NCI-H748 (cell line): Measurements from ENCODE around the gene TAS2R60.

Source experiments
- DNase-seq: peaks from one replicate; lab custom pipeline; 2025; ENCODE audit not compliant: unreplicated experiment; lab: John Stamatoyannopoulos, UW

Gene TAS2R60

DNA sequence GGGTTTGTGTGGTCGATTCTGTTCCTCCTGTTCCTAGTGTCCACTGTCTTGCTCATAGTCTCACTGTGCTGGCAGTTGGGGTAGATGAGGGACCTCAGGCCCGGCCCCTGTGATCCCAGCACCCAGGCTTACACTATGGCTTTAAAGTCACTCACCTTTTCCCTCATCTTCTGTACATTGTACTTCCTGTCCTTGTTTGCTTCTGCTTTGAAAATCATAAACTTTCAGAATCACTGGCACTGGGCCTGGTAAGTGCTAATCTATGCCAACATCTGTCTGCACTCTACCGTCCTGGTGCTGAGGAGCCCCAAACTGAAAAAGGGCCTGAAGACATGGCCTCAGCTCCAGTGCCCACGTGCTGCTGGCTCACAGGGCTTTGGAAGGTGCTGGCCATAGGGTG lies 5.7 kb upstream of the TAS2R60 start:
- no peak for DNase-seq

DNA sequence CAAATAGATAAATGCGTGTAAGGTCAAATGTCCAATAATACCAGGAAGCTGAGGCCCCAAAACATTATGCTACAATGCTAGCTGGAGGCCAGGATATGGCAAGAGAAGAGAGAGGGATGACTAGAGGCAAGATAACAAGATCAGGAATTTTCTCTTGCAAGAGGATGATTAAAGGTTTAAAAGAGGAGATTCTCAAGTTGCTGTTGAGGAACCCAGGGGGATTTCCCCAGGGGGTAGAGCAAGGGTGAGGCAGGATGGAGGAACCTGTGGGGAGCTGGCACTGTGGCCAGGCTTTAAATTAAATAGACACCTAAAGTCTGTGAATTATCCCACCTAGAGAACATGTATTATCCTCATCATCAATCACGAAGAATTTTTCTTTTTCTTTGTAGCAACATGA lies 3.4 kb upstream of the TAS2R60 start:
- DNase-seq, result no peak

DNA sequence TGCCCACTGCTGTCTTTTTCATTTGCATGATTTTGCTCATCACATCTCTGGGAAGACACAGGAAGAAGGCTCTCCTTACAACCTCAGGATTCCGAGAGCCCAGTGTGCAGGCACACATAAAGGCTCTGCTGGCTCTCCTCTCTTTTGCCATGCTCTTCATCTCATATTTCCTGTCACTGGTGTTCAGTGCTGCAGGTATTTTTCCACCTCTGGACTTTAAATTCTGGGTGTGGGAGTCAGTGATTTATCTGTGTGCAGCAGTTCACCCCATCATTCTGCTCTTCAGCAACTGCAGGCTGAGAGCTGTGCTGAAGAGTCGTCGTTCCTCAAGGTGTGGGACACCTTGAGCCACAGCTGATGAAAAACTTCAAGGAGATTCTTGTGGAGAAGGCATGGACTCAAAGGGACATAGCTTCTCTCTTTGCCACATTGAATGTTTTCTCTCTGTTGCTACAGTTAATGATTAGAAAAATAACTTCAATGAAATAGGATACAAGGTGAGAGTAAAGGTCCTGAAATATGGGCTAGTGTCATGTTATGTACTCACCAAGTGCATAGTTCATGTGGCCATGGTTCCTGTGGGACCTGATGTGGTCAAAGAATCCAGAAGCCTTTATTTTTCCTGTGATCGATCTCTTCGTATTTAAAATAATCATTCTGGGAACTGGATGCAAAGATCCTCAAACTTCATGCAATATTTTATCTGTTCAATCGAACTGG lies 970 bp downstream of the TAS2R60 start:
- no peak for DNase-seq

DNA sequence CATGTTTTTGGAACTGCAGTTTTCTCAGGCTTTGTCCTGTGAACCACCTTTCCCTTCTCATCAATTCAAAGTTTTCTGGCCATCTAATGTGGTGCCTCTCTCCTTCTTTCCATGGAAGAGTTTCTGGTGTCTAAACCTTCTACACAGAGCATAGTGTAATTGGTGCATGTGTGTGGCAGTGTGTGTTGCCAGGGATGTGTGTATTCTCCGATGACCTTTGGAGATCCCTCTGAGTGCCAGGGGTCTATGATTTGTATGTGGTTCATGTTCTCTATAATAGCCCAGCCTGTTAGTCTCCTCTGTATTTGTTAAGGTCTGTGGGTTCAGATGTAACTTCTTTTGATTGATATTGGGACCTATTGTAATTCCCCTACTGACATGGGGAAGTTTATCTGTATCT lies 1.5 kb downstream of the TAS2R60 start:
- no peak for DNase-seq

DNA sequence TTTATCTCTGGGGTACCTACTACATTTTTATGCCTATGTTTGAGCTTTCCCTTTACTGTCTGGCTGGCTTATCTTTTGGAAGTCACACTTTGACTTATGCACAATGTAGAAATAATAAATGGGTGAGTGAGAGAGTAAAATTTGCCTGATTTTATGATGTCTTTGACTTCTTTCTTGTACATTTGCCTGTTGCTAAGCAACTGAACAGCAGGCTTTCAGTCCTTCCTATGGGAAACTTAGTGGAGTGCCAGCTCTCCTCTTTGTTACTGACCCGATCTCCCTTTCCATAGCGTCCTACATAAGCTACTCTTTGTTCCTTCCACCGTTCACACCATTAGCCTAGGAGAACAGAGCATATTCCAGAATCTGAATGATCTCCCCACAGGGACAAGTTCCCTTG lies 4.2 kb downstream of the TAS2R60 start:
- no peak for DNase-seq

DNA sequence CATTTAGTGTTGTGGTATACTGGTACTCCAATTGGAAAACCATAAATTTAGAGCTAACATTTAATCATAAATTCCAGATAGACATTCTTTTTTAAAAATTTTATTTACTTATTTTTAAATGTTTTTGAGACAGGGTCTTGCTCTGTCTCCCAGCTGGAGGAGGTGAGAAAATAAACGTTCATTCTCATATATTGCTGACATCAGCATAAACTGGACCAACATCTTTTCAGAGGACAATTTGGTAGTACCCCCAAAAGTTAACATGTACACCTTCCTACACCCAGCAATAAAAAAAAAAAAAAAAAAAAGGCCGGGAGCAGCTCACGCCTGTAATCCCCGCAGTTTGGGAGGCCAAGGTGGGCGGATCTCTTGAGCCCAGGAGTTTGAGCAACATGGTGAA lies 5.2 kb downstream of the TAS2R60 start:
- no peak for DNase-seq

DNA sequence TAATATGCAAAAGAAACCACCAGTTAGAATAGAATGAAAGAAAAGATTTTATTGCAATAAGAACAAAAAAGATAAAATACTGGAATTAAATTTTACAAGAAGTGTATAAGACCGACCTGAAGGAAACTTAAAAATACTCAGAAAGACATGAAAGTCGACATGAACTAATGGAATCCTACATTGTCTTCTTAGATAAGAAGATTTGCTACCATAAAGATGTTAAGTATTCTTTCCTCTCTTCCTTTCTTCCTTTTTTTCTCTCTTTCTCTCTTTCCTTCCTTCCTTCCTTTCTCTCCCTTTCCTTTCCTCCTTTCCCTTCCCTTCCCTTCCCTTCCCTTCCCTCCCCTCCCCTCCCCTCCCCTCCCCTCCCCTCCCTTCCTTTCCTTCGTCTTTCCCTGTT lies 6.5 kb downstream of the TAS2R60 start:
- no peak for DNase-seq

DNA sequence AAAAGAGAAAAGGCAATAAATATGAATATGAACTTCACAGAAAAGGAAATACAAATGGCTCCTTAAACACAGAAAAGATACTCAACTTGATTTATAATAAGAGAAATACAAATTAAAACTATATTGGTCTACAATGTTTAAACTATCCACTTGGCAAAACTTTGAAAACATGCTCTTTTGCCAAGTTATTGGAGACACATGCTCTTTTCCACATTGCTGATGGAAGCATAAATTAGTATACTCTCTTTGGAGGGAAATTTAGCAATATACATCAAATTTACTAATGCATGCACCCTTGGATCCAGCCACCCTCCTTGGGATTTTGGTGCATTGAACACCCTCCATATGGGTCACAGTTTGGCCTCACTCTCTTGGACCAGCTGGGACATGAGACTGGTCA lies 7.9 kb downstream of the TAS2R60 start:
- DNase-seq, result no peak

DNA sequence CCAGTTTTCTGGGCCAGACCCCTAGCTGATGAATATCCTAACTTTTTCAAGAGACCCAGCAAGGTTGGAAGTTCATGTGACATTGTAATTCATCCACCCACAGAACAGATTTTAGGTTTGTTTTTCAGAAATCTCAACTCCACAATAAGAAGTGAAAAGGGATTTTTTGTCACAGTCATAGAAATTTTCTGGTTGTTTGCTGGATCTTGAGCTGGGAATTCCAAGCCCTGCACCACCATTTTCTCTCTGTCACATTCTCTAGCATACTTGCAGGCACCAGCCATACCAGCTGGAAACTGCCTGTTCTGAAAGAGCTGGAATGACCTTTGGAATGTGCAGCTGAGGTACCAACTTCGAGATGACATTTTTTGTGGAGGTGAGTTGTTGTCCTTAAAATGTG lies 8.5 kb downstream of the TAS2R60 start:
- DNase-seq, result no peak

DNA sequence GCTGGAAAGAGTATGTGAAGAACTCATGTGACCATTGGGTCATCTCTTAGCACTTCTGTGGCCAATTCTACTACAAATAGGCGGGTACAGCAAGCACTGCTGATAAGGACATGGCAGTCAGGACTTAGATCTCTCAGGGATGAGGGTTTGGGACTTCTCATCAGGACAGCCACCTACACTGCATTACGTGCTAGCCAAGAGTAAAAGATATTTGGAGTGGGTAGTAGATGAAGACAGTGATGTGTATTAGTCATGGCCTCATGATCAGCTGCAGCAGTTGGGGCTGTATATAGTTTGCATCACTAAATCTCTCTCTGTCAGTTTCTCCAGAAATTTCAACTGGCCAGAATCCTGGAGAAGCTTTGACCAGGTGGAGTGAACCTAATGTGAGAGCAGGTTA lies 9.2 kb downstream of the TAS2R60 start:
- DNase-seq, result no peak

DNA sequence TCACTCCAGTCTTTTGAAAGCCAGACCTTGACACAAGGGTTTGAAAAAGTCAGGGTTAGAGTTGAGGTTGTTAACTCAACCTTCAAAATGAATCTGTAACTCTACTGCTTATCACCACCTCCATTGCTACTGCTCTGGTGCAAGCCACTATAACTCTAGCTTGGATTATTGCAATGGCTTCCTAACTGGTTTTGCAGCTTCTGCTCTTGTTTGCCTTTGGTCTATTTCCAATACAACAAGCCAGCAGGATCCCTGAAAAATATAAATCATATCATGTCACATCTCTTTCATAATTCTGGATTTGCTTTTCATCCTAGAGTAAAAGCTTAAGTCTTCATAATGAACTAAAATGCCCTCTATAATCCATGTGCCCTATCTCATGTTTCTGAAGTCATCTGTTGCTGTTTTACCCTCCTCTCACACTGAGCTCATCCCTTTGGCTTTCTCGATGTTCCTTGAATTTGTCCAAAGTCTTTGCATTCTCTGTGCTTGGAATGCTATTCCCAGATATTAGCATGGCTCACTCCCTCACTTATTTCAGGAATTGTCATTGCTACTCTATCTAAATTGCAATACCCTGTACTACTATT lies 10.9 kb downstream of the TAS2R60 start:
- DNase-seq, result no peak

DNA sequence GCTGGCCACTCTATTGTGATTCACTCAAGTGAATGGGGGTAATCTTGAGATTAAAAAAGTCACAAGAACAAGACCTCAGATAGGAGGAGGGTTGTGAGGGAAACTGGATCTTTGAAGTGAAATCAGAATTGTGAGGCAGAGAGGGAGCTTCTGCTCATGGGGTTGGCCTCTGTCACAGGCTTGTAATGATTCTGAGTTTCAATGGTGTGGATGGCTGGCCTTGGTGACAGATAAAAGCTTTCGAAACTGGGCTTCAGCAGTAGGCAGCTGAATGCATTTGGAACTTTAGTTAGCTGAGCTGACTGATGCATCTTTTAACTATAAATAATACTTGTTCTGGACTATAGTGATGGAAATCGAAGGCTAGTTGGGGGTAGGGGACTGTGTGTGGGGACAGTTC lies 12.2 kb downstream of the TAS2R60 start:
- DNase-seq, result no peak

DNA sequence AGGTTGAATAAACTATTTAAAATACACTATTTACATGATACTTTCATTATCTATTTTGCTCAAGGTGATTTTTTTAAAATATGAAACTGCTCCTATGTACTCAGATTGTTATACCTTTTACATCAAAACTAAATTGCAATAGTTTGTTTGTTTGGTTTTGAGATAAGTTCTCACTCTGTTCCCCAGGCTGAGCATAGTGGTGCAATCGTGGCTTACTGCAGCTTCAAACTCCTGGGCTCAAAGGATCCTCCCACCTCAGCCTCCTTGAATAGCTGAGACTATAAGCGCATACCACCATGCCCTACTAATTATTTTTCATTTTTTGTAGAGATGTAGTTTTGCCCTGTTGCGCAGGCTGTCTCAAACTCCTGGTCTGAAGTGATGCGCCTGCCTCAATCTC lies 12.7 kb downstream of the TAS2R60 start:
- no peak for DNase-seq

DNA sequence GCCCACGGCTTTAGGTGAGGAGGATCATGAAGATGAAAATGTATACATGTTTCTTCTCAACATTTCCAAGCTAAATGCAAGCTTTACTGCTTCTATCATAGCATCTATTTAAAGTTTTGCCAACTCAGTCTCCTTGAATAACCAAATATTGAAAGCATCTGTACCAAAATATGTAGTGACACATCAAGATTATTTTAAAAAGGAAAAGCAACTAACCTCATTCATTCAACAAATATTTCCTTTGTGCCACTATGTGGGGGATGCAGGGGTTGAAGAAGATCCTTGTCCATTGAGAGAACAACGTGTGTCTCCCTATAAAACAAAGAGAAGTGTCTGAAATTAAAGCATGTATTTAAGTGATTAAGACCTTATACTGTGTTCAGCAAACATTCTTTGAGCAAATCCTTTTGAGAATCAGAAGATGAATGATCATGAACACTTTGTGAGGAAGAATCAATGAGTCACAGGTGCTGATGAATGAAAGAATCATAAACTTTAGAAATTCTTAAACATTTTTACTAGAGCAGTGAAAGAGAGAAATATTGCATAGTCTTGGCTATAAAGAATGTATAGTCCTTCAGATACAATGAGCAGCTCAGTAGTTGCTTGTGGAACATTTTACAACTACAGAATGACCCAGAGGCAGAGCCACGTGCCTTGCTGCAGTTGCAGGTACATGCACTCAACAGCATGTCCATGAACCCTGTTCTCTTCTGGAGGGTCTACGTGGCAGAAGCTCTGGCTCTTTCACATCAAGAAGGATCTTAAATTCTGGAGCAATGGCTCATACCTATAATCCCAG lies 13.9 kb downstream of the TAS2R60 start:
- DNase-seq, result no peak

DNA sequence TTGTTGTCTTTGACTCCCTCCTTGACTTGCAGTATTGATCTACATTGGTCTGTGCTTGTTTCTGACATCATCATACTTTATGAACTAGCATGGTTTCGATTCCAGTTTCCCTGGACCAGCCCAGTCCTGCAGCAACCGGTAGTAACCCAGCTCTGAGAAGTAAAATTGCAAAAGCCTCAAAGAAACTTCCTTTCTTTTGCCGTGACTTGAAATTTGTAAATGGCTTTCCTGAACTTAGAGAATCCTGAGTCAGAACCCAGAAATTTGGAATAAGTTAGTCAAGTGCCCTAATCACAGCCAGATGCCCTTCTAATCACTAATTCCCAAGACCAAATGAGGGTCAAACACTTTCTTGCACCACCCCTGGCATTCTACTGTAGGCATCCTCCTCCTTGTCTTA lies 15.0 kb downstream of the TAS2R60 start:
- DNase-seq, result no peak

DNA sequence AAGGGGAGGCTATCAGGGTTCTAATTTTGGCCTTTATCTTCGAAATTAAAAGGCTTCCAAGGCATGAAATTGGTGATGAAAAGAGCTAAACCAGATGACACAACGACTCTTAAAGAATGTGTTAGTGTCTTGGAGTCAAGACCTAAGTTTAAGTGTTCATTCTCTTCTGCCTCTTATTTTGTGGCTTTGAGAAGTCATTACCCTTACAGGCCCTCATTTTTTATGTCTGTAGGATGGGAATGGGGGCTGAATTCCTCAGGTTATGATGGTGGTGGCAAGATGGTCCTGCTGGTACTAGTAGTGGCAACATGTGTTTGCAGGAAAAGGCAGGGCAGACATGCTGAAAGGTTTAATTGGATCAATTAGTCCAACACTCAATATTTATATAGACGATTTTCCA lies 15.4 kb downstream of the TAS2R60 start:
- no peak for DNase-seq

DNA sequence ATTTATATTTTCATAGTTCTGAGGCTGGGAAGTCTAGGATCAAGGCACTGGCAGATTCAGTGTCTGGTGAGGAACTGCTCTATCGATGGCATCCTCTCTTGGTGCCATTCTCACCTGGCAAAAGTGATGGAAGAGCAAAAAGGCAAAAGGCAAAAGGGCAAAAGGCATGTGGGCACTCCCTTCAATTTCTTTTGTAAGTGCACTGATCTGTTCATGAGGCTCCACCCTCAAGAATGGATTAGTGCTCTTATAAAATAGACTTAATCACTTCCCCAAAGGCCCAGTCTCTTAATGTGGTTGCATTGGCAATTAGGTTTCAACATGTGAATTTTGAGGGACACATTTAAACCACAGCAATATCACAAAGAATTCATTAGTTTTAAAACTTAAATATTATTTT lies 16.1 kb downstream of the TAS2R60 start:
- no peak for DNase-seq

DNA sequence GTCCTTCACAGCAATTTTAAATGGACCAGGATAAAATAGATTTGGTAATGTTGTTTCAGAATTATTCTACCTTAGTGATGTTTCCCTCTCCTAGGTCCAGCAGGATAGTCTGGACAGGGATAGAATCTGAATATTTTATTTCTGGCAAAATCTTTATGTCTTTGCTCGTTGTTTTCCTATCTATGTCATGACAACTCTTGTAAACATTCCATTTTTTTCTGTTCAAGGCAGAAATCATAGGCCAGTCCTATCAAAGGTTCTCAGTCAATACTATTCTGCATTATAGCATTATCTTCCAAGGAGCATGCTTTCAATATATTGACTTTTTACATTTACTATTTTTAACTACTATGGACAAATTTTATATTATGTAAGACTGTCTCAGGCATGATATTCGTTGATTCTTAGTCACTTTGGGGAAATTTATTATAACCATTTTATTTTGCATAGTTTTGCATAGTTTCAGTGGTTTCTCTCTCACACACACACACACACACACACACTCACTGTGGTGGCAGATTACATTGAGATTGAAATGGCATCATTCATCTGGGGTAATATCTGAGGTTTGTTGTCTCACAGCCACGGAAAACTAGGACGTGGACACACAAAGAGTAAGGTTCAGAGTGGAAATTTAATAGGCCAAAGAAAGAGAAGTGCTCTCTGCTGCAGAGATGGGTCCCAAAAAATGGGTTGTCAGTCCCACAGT lies 17.2 kb downstream of the TAS2R60 start:
- no peak for DNase-seq

DNA sequence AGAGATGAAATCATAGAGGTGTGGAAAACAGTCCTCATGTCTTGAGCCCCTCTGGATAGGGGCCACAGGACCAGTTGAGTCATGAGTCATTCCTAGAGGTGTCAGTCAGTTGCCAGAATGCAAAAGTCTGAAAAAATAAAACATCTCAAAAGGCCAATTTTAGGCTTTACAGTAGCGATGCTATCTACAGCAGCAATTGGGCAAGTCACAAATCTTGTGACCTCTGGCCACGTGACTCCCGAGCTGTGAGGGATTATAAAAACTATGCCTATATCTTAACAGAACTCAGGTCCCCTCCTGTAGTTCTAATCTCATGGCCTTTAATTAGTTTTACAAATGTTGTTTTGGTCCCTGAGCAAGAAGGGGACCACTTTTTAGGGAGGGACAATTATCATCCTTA lies 18.8 kb downstream of the TAS2R60 start:
- DNase-seq, result no peak

DNA sequence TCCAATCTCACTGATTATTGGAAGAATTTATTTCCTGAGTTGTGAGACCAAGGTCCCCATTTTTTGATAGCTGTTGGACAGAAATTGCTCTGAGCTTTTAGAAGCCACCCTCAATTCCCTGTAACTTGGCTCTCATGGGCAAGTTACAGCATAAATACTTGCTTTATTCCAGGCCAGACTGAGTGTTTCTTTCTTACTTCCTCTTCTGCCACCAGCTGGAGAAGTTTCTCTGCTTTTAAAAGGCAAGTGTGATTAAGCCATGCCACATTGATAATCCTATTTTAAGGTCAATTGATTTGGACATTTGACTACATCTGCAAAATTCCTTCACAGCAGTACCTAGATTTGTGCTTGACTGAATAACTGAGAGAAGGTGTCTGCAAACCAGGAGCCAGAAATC lies 20.3 kb downstream of the TAS2R60 start:
- DNase-seq, result no peak

DNA sequence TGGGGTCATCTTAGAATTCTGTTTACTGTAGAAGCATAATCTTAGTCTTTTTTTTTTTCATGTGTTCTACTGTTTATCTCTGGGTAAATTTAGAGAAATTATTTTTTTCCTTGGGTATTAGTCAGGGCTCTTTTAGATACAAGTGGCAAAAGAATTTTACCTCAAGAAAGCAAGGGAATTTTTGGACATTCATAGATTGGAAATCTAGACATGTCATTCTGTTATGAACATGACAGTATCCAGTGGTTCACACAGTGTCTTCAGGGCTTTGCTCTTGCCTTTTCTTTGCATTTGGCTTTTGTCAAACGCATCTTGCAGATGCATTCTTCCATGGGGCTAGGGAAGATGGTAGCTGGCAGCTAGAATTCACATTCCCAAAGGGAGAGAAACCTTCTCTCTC lies 20.7 kb downstream of the TAS2R60 start:
- DNase-seq, result no peak

DNA sequence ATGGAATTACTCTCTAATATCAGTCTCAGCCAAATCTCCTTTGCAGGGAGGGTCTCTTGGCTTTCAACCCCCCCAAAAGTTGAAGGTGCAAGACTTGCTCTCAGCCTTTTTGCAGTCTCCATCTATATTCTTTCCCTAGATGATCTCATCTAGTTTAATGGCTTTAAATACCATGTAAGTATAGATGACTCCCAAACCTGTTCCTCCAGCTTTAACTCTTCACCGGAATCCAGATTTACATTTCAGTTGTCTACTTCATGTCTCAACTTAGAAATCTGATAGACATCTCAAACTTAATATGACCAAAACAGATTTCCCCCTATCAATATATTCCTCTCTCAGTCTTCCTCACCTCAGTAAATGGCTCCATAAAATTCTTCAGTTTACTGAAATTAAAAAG lies 24.5 kb downstream of the TAS2R60 start:
- DNase-seq, result no peak
